ENCODE data around the gene ASIC4. TPM values are rescaled to one million over a fixed set of nuclear protein-coding genes. Genes with fewer than 3 reads are reported as not detected.

Gene ASIC4
- total and polyA plus RNA-seq, 9 of the 15 experiments (the other 6 are each of a cell fraction or from before 2014, with no cell fraction given) = 0.07 to 19.2 (median 4.8) TPM

DNA sequence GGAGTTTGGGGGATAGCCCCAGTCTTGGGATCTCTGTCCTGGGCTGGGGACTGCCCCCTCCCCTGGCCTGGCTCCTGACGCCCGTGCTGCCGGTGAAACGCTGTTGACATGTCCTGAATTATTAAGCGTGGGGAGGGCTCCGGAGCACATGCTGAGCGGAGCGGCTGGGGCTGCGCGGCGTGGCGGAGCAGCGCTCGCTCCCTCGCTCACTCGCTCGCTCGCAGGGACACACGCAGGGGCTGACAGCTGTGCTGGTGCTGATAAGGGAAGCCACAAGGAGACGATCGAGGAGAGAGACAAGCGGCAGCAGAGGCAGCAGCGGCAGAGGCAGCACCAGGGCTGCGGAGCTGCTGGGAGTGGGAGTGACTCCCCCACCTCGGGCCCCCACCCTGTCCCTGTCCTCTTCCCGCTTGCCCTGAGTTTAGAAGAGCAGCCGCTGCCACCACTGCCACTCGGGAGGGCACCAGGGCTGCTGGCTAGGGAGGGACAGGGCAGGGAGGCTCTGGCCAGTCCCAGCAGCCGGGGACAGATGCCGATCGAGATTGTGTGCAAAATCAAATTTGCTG, at the start of gene ASIC4 (continued):
- TF ChIP-seq, protein P1, sequence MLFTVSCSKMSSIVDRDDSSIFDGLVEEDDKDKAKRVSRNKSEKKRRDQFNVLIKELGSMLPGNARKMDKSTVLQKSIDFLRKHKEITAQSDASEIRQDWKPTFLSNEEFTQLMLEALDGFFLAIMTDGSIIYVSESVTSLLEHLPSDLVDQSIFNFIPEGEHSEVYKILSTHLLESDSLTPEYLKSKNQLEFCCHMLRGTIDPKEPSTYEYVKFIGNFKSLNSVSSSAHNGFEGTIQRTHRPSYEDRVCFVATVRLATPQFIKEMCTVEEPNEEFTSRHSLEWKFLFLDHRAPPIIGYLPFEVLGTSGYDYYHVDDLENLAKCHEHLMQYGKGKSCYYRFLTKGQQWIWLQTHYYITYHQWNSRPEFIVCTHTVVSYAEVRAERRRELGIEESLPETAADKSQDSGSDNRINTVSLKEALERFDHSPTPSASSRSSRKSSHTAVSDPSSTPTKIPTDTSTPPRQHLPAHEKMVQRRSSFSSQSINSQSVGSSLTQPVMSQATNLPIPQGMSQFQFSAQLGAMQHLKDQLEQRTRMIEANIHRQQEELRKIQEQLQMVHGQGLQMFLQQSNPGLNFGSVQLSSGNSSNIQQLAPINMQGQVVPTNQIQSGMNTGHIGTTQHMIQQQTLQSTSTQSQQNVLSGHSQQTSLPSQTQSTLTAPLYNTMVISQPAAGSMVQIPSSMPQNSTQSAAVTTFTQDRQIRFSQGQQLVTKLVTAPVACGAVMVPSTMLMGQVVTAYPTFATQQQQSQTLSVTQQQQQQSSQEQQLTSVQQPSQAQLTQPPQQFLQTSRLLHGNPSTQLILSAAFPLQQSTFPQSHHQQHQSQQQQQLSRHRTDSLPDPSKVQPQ (CRISPR knock-in tag; IDR thresholded peaks at IDR 0.05; ENCODE audit: borderline replicate concordance) = 0 out of 2 replicates have a peak, but pooled peaks have one; percentile 35
- TF ChIP-seq ZNF140 (CRISPR knock-in tag; IDR thresholded peaks at IDR 0.05) (no peak), NR2C1 (IDR thresholded peaks at IDR 0.05) (no peak), NR2C1 (tag; IDR thresholded peaks at IDR 0.05) (no peak), SETDB1 (IDR thresholded peaks at IDR 0.05; ENCODE audit: low read length) (no peak), CBFA2T3 (IDR thresholded peaks at IDR 0.05) (peak; percentile 97), KDM5B (IDR thresholded peaks at IDR 0.05; ENCODE audit: insufficient replicate concordance, low read depth, low read length) (no peak), STAG1 (CRISPR knock-in tag; IDR thresholded peaks at IDR 0.05; ENCODE audit: borderline replicate concordance) (no peak), SNIP1 (IDR thresholded peaks at IDR 0.05; ENCODE audit: low read depth) (no peak), NFIX (CRISPR knock-in tag; IDR thresholded peaks at IDR 0.05; ENCODE audit: low read depth) (no peak), BRD4 (IDR thresholded peaks at IDR 0.05) (no peak), ZSCAN32 (CRISPR knock-in tag; IDR thresholded peaks at IDR 0.05) (no peak; the same call in 1 of the 2 replicates), HMGN3 (IDR thresholded peaks at IDR 0.05; ENCODE audit: borderline replicate concordance, extremely low read depth, insufficient read length, low read depth, low read length) (peak; percentile 100), ZNF57 (CRISPR knock-in tag; IDR thresholded peaks at IDR 0.05) (no peak), ZC3H4 (CRISPR knock-in tag; IDR thresholded peaks at IDR 0.05; ENCODE audit: borderline replicate concordance) (no peak)
- TF ChIP-seq, protein P2, sequence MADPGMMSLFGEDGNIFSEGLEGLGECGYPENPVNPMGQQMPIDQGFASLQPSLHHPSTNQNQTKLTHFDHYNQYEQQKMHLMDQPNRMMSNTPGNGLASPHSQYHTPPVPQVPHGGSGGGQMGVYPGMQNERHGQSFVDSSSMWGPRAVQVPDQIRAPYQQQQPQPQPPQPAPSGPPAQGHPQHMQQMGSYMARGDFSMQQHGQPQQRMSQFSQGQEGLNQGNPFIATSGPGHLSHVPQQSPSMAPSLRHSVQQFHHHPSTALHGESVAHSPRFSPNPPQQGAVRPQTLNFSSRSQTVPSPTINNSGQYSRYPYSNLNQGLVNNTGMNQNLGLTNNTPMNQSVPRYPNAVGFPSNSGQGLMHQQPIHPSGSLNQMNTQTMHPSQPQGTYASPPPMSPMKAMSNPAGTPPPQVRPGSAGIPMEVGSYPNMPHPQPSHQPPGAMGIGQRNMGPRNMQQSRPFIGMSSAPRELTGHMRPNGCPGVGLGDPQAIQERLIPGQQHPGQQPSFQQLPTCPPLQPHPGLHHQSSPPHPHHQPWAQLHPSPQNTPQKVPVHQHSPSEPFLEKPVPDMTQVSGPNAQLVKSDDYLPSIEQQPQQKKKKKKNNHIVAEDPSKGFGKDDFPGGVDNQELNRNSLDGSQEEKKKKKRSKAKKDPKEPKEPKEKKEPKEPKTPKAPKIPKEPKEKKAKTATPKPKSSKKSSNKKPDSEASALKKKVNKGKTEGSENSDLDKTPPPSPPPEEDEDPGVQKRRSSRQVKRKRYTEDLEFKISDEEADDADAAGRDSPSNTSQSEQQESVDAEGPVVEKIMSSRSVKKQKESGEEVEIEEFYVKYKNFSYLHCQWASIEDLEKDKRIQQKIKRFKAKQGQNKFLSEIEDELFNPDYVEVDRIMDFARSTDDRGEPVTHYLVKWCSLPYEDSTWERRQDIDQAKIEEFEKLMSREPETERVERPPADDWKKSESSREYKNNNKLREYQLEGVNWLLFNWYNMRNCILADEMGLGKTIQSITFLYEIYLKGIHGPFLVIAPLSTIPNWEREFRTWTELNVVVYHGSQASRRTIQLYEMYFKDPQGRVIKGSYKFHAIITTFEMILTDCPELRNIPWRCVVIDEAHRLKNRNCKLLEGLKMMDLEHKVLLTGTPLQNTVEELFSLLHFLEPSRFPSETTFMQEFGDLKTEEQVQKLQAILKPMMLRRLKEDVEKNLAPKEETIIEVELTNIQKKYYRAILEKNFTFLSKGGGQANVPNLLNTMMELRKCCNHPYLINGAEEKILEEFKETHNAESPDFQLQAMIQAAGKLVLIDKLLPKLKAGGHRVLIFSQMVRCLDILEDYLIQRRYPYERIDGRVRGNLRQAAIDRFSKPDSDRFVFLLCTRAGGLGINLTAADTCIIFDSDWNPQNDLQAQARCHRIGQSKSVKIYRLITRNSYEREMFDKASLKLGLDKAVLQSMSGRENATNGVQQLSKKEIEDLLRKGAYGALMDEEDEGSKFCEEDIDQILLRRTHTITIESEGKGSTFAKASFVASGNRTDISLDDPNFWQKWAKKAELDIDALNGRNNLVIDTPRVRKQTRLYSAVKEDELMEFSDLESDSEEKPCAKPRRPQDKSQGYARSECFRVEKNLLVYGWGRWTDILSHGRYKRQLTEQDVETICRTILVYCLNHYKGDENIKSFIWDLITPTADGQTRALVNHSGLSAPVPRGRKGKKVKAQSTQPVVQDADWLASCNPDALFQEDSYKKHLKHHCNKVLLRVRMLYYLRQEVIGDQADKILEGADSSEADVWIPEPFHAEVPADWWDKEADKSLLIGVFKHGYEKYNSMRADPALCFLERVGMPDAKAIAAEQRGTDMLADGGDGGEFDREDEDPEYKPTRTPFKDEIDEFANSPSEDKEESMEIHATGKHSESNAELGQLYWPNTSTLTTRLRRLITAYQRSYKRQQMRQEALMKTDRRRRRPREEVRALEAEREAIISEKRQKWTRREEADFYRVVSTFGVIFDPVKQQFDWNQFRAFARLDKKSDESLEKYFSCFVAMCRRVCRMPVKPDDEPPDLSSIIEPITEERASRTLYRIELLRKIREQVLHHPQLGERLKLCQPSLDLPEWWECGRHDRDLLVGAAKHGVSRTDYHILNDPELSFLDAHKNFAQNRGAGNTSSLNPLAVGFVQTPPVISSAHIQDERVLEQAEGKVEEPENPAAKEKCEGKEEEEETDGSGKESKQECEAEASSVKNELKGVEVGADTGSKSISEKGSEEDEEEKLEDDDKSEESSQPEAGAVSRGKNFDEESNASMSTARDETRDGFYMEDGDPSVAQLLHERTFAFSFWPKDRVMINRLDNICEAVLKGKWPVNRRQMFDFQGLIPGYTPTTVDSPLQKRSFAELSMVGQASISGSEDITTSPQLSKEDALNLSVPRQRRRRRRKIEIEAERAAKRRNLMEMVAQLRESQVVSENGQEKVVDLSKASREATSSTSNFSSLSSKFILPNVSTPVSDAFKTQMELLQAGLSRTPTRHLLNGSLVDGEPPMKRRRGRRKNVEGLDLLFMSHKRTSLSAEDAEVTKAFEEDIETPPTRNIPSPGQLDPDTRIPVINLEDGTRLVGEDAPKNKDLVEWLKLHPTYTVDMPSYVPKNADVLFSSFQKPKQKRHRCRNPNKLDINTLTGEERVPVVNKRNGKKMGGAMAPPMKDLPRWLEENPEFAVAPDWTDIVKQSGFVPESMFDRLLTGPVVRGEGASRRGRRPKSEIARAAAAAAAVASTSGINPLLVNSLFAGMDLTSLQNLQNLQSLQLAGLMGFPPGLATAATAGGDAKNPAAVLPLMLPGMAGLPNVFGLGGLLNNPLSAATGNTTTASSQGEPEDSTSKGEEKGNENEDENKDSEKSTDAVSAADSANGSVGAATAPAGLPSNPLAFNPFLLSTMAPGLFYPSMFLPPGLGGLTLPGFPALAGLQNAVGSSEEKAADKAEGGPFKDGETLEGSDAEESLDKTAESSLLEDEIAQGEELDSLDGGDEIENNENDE (IDR thresholded peaks at IDR 0.05; ENCODE audit: low read depth, low read length) = no peak

Data from K562 (cell line).